Mesodermal cell (in vitro differentiated cells): Measurements from ENCODE around the gene EXPH5. TPM values are rescaled to one million over a fixed set of nuclear protein-coding genes. Genes with fewer than 3 reads are reported as not detected.
"Not testable (repeated sequence)": the region's sequence is repeated elsewhere in the genome, so short reads cannot be mapped to it uniquely, and the experiment has no call there.

Source experiments
- H3K27ac ChIP-seq: 2 replicates; pipeline ENCODE4 v1.7.0; 2013; ENCODE audit warnings: mild to moderate bottlenecking, low read depth, low read length, moderate library complexity; ENCODE audit not compliant: severe bottlenecking
- H3K36me3 ChIP-seq: 2 replicates; pipeline ENCODE4 v1.7.1; 2013; ENCODE audit warnings: mild to moderate bottlenecking, low read length, moderate library complexity; ENCODE audit not compliant: control insufficient read depth, insufficient read depth
- H3K4me1 ChIP-seq: one replicate; pipeline ENCODE4 v1.7.1; 2013; ENCODE audit warnings: mild to moderate bottlenecking, low read length; ENCODE audit not compliant: insufficient read depth, control insufficient read depth, poor library complexity, severe bottlenecking
- H3K4me3 ChIP-seq: 2 replicates; pipeline ENCODE4 v1.7.0; 2013; ENCODE audit warnings: low read length, control low read depth, mild to moderate bottlenecking; ENCODE audit not compliant: insufficient read depth, poor library complexity, severe bottlenecking; ENCODE audit errors: extremely low read depth
- H3K9me3 ChIP-seq: 2 replicates; pipeline ENCODE4 v1.7.1; 2013; ENCODE audit warnings: mild to moderate bottlenecking, low read length, moderate library complexity; ENCODE audit not compliant: control insufficient read depth
- WGBS, 2 experiments: methylation state at CpG; one replicate each; pipeline ENCODE4 v1.1.5; 2013; ENCODE audit warnings: missing lambda C conversion rate in 2 of 2; ENCODE audit not compliant: insufficient coverage in 2 of 2; 5-methylcytosine and 5-hydroxymethylcytosine counted together
- polyA plus RNA-seq, 2 experiments: library from polyadenylated mRNA; stranded (reverse); fragments of 50-300 nt; gene quantifications; one replicate each; pipeline ENCODE4 v1.2.3, GENCODE V29; 2013

EXPH5 gene, protein sequence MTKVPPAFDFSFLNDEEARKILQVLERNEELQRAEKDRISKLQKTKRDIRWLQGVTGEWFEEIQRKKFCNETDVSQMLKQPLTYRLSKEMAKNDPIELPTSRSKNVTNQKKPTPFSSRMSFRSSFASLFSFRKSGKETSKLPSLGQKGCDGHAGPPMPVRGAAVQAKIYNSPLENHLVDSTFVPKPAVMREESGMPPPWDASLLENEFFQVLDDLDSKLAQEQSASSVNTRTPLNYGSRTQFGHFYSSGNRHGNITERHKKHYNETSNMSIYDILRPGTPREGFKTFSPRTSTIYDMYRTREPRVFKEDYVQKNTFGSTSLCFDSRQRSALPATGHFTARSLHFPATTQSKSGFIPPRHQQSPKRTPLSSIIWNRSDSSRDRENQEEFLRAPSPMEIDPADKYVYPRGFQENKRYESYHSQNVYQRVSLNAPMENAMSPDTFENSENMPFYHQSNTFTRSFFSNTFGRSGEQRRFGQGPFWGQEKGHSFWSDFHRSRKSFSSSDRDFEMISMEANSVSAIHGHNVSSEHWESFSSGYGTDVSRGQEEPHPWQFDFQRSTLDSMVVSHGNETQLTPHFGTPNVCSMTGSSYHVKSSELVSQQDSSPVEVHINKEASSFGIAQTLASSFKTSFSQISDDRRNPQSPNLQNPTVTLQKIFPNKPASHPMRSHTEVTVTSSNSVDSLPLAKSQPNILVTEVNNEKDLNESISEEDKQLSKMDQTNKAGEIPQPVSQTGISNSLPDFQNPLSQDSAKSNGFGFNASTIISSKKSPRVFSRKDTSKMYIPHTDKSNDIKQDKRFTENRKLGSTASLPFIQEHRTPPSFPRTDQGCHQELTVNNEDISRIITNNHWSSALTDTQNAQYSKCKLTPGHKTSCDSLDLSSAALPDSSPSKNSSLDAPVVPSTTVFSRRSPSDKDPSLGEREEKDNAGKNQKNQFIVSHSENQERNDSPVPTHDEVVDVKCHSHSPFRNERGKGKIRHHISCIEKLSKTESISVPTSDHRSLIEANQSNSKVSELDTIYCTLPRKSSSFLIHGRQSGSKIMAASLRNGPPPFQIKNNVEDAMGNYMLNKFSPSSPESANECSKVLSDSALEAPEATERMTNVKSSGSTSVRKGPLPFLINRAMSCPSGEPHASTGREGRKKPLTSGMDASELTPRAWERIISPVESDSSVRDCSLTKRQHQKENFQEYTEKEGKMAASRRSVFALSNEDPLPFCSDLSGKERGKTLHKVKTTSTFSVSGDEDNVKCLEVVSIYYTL (N-terminal part only)
- polyA plus RNA-seq (2013, experiment 1 of 2): 0.66 TPM
- 0.46 TPM for polyA plus RNA-seq (2013, experiment 2 of 2)

GRCh38 chr11:108593214-108593922, at the start of gene EXPH5:
Gene EXPH5 (minus strand): TSS chr11:108593768. CDS start chr11:108593536, 232 bp downstream.
- Histone ChIP-seq H3K4me3 (peak within 1 kb of the TSS; percentile 45), H3K4me1 (peaks cover 7% of the 10 kb centered on the region), H3K27ac (no peak within 1 kb of the TSS), H3K9me3 (no peaks in the 10 kb centered on the region), H3K36me3 (no peaks in the 10 kb centered on the region)
- 0 to 1% methylated on average over 22 to 23 of the region's 37 CpGs for WGBS, 2 experiments

- not testable (repeated sequence) for H3K4me3 ChIP-seq, H3K27ac ChIP-seq, H3K9me3 ChIP-seq, H3K36me3 ChIP-seq, H3K4me1 ChIP-seq
- WGBS, 2 experiments: 63 to 67% methylated on average over 1 of the region's 1 CpG
Measured at GRCh38 chr11:108641752-108642151, 48.2 kb upstream of the EXPH5 start.

DNA sequence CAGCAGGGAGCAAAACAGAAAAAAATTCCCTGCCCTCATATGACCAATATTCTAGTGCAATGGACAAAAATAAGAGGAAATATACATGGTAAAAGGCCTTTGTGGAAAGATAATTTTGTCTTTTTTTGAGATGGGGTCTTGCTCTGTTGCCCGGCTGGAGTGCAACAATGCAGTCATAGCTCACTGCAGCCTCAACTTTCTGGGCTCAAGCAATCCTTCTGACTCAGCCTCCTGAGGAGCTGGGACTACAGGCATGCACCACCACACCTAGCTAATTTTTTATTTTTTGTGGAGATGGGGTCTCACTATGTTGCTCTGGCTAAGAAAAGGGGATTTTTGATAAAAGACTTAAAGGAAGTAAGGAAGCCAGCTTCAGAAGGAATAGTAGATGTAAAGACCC, 45.6 kb upstream of the EXPH5 start:
- H3K4me3 ChIP-seq: no peak overlapping the region
- no peak overlapping the region for H3K27ac ChIP-seq
- H3K4me1 ChIP-seq: peaks cover 2% of the 10 kb centered on the region
- no peaks in the 10 kb centered on the region for H3K9me3 ChIP-seq
- WGBS, 2 experiments: 86 to 88% methylated on average over 1 of the region's 1 CpG
- no peaks in the 10 kb centered on the region for H3K36me3 ChIP-seq

DNA sequence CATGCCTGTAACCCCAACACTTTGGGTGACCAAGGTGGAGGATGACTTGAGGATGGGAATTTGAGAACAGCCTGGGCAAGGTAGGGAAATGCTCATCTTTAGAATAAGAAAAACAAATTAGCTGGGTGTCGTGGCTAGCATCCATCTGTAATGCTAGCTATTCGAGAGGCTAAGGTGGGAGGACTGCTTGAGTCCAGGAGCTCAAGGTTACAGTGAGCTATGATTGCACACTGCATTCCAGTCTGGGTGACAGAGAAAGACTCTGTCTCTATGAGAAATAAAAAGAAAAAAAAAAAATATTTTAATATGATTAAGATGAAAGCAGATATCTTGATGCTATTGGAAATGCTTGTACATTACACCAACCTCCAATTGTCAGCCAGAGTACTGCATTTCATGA, 42.7 kb upstream of the EXPH5 start:
- Histone ChIP-seq H3K36me3 (no peaks in the 10 kb centered on the region), H3K9me3 (no peaks in the 10 kb centered on the region), H3K27ac (no peak overlapping the region), H3K4me3 (no peak overlapping the region), H3K4me1 (peaks cover 2% of the 10 kb centered on the region)
- 83 to 87% methylated on average over 2 of the region's 2 CpGs for WGBS, 2 experiments

GRCh38 chr11:108635106-108635505, 41.5 kb upstream of the EXPH5 start:
- H3K9me3 ChIP-seq: no peaks in the 10 kb centered on the region
- H3K4me1 ChIP-seq: no peaks in the 10 kb centered on the region
- H3K36me3 ChIP-seq: no peaks in the 10 kb centered on the region
- no peak overlapping the region for H3K27ac ChIP-seq
- H3K4me3 ChIP-seq: no peak overlapping the region

DNA sequence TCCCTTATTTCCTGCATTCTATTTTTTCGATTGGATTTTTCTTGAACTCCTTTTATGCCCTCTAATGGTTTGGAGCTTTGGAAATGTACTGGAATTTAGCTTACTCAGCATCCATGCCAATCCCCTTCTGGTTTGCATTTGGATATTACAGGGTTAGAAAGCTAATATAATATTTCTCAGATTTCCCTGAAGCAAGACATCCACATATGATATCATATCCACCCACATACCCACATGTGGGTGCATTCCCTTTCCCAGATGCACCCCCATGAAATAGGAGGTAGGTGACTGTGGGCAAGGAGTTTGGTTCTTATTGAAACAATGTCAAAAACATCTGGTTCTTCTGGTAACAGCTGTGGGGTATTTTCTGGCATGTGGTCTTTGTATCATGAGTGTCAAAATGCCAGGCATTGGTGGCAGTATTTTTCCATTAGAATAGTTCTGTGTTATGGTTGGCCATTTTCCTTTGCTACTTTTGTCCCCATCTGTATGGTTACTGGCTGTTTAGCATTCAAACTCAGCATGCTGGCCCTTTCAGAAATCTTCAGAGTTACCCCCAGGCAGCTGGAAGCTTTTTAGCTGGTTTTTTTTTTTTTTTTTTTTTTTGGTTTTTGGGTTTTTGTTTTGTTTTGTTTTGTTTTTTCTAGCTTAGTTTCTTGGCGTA, 38.6 kb upstream of the EXPH5 start:
- Histone ChIP-seq H3K36me3 (no peaks in the 10 kb centered on the region), H3K4me1 (no peaks in the 10 kb centered on the region), H3K27ac (no peak overlapping the region), H3K9me3 (peaks cover 21% of the 10 kb centered on the region), H3K4me3 (no peak overlapping the region)
- no CpG with 5 or more reads among the region's 2 CpGs for WGBS, 2 experiments

DNA sequence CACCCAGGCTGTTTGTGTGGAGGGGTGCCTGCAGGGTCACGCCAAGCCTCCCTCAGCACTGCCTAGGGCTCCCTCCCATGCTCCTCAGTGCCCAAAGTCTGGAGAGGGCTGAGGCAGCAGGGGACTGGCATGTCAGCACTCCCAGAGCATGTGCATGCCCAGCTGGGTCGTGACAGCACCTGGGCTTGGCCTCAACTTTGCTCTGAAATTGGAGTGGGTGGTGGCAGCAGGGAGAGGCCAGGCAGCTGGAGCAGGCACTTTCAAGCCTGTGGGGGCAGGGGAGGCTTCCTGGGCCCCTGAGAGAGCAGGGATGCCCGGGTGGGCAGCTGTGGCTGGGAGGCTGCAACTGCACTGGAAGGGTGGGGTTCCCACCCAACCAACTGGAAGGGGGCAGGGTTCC, 35.7 kb upstream of the EXPH5 start:
- Histone ChIP-seq H3K4me3 (no peak overlapping the region), H3K27ac (no peak overlapping the region), H3K4me1 (no peaks in the 10 kb centered on the region), H3K36me3 (no peaks in the 10 kb centered on the region), H3K9me3 (peaks cover 21% of the 10 kb centered on the region)
- WGBS, 2 experiments: 89 to 90% methylated on average over 2 to 3 of the region's 3 CpGs

GRCh38 chr11:108628812-108629211, 35.2 kb upstream of the EXPH5 start:
- Histone ChIP-seq H3K9me3 (peaks cover 21% of the 10 kb centered on the region), H3K36me3 (no peaks in the 10 kb centered on the region), H3K4me3 (no peak overlapping the region), H3K27ac (no peak overlapping the region), H3K4me1 (no peaks in the 10 kb centered on the region)
- whole genome bisulfite sequencing, 2 experiments: 90 to 100% methylated on average over 1 to 2 of the region's 2 CpGs

DNA sequence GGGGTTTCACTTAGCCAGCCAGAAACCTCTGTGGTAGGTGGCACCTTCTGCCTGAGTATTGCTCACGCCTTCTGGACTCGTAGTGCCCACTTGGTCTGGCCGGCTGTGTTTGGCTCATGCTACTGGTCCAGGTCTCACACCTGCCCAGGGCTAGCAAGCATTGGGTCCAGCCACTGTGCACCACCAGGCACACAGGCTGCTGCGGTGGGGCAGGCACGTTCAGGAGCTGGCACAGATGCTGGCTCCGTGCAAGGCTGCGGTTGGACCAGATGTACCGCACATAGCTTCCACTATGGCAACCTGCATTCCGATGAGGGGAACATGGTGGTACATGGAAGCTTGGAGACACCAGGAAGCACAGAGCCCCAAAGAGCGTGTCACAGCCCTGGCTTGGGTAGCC, 34.8 kb upstream of the EXPH5 start:
- Histone ChIP-seq H3K9me3 (peaks cover 21% of the 10 kb centered on the region), H3K4me3 (no peak overlapping the region), H3K4me1 (no peaks in the 10 kb centered on the region), H3K27ac (no peak overlapping the region), H3K36me3 (no peaks in the 10 kb centered on the region)
- WGBS, 2 experiments: 89 to 91% methylated on average over 8 to 10 of the region's 10 CpGs
